Pancreas (tissue), 10 donors: Measurements from ENCODE around the gene RPS16. TPM values are rescaled to one million over a fixed set of nuclear protein-coding genes. Genes with fewer than 3 reads are reported as not detected.

Source experiments
- ATAC-seq, 4 donors: fragments of 200-7000 bp; cut with Tn5 transposase; one replicate each; pipeline versions ENCODE4 v1.8.0 to v1.9.1; 2020; ENCODE audit warnings: mild to moderate bottlenecking in 4 of 4, moderate library complexity in 4 of 4
- DNase-seq, 6 donors: peaks; one replicate each; pipeline ENCODE4 v3.0.0-alpha.2; 2020
- FAIRE-seq: peaks from 2 replicates; lab custom pipeline; 2012; peaks lifted over from hg19 to GRCh38; lab: Jason Lieb, UNC
- H3K27ac ChIP-seq, 4 donors: fragments of 200-600 bp; sonication (generic); 1 replicate in 3 of 4; 2 replicates in 1 of 4; pipeline versions ENCODE4 v1.5.0 to v1.8.0; 2020
- H3K27me3 ChIP-seq, 4 donors: fragments of 200-600 bp; one replicate each; pipeline ENCODE4 v1.8.0; 2021
- H3K36me3 ChIP-seq, 3 donors: fragments of 200-600 bp; sonication (generic) in 1 of 3; one replicate each; pipeline versions ENCODE4 v1.5.0 to v1.8.0; 2020 to 2021
- H3K4me1 ChIP-seq, 3 donors: fragments of 200-600 bp; one replicate each; pipeline ENCODE4 v1.8.0; 2021
- H3K4me3 ChIP-seq, 4 donors: fragments of 200-600 bp; sonication (generic) in 2 of 4; one replicate each; pipeline versions ENCODE4 v1.5.0 to v1.8.0; 2020 to 2021
- H3K9me3 ChIP-seq, 4 donors: fragments of 200-600 bp; one replicate each; pipeline ENCODE4 v1.8.0; 2021
- WGBS, 2 donors: extraction: QIAGEN DNeasy Blood & Tissue Kit; methylation state at CpG; one replicate each; pipeline ENCODE4 v1.1.7; 2013; 5-methylcytosine and 5-hydroxymethylcytosine counted together
- intact Hi-C, 3 donors: fragments of 100-400 bp; cut with DNase I; formaldehyde crosslinking; loops; one replicate each; pipeline versions ENCODE4 v1.11.1 to v1.14.2; 2022
- polyA plus RNA-seq, 2 donors: library from polyadenylated mRNA; stranded (reverse); fragments of 200-250 nt; gene quantifications; one replicate each; pipeline ENCODE4 v1.2.3, GENCODE V29; 2013
- total RNA-seq, 6 donors: library from RNA; stranded (reverse); fragmentation: NEBNext Ultra II Directional in 4 of 6; extraction: Animal tissue kit (Norgen Biotek cat#: 25700) in 4 of 6; gene quantifications; one replicate each; pipeline versions ENCODE4 v1.2.1 to v1.2.4, GENCODE V29; 2021 to 2023
- TF ChIP-seq, protein P1 (sequence below), 4 donors: fragments of 200-600 bp; sonication (generic) in 3 of 4; IDR thresholded peaks; one replicate each; pipeline versions ENCODE4 v1.5.0 to v1.8.0; 2021; ENCODE audit warnings: antibody characterized with exemption in 4 of 4
- donor health status: healthy with polysubstance abuse.
- donor health status: DM: no; HTN: no; CAD: no; lungs with moderate emphysema.
- donor health status: DM: no; HTN: no; CAD: no.
- donor health status: control.
- donor health status: control.
- donor health status: Bipolar disorder and iron deficiency.
- donor health status: DM: yes; HTN: yes; CAD: no.
- donor health status: DM: no; HTN: no; CAD: no.
- donor health status: DM: no; HTN: no; CAD: no.
- donor health status: DM: yes; HTN: yes; CAD: no.

RPS16 gene
- total and polyA plus RNA-seq, 8 donors = 920 to 1,759 (median 1,249) TPM

DNA sequence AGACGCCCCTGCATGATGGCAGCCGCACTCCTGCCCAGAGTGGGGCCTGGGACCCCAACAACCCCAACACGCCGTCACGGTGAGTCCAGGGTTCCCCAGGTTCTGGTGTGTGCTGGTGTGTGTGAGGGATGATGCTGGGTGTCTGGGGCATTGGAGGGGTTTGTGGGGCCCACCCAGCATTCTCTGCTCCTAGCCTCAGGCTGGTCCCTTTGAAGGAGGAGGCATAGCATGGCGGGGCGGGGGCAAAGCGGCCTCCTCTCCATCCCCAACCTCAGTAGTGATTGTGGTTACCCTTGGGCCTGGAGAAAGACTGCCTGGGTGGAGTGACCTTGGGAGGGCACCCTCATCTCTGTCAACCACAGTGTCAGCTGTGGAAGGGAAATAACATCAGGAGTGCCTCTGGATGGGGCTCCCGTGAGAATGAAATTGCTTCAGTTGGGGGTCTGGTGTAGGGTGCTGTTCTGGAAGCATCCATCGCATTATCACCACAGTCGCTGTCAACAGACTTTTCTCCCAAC is 37.8 kb upstream of the RPS16 start:
- DNase-seq (peak in 1 of 6 donors; percentile 16), ATAC-seq (no peak), FAIRE-seq (no peak)
- WGBS, 2 donors = 84 to 88% methylated on average over 10 to 11 of the region's 11 CpGs
- intact Hi-C loops = no loop called here
- no peak overlapping the region for H3K4me3 ChIP-seq
- H3K4me1 ChIP-seq = no peaks in the 10 kb centered on the region
- no peaks in the 10 kb centered on the region for H3K27me3 ChIP-seq
- TF ChIP-seq, protein P1, sequence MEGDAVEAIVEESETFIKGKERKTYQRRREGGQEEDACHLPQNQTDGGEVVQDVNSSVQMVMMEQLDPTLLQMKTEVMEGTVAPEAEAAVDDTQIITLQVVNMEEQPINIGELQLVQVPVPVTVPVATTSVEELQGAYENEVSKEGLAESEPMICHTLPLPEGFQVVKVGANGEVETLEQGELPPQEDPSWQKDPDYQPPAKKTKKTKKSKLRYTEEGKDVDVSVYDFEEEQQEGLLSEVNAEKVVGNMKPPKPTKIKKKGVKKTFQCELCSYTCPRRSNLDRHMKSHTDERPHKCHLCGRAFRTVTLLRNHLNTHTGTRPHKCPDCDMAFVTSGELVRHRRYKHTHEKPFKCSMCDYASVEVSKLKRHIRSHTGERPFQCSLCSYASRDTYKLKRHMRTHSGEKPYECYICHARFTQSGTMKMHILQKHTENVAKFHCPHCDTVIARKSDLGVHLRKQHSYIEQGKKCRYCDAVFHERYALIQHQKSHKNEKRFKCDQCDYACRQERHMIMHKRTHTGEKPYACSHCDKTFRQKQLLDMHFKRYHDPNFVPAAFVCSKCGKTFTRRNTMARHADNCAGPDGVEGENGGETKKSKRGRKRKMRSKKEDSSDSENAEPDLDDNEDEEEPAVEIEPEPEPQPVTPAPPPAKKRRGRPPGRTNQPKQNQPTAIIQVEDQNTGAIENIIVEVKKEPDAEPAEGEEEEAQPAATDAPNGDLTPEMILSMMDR (IDR thresholded peaks at IDR 0.05) = no peak
- peaks cover 4 to 70% (median 60%) of the 10 kb centered on the region in 3 donors for H3K36me3 ChIP-seq
- H3K9me3 ChIP-seq = no peaks in the 10 kb centered on the region
- no peak overlapping the region for H3K27ac ChIP-seq

DNA sequence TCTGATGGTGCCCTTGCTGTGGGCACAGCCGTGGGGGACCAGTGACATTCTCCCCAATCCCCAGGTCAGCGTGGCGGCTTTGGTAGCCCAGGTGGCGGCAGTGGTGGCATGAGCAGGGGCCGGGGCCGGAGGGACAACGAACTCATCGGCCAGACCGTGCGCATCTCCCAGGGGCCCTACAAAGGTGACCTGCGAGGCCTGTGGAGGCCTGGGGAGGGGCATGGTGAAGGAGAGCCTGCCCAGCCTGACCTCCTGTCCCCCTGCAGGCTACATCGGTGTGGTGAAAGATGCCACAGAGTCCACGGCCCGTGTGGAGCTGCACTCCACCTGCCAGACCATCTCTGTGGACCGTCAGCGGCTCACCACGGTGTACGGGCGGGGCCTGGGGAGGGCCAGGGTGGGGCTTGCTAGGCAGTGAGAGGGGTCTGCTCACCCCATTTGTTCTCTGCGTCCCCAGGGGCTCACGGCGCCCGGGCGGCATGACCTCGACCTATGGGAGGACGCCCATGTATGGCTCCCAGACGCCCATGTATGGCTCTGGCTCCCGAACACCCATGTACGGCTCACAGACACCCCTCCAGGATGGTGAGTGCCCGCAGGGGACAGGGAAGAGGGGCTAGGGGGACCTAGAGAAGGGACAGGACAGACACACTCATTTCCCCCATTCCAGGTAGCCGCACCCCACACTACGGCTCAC is 37.1 kb upstream of the RPS16 start:
- TF ChIP-seq, protein P1 (IDR thresholded peaks at IDR 0.05) = no peak
- intact Hi-C loops = no loop called here
- FAIRE-seq (no peak), DNase-seq (peak in 1 of 6 donors; percentile 75), ATAC-seq (peak in 1 of 4 donors; percentile 8)
- H3K4me1 ChIP-seq = no peaks in the 10 kb centered on the region
- no peaks in the 10 kb centered on the region for H3K27me3 ChIP-seq
- no peak overlapping the region for H3K27ac ChIP-seq
- H3K9me3 ChIP-seq = no peaks in the 10 kb centered on the region
- peaks cover 4 to 76% (median 66%) of the 10 kb centered on the region in 3 donors for H3K36me3 ChIP-seq
- WGBS, 2 donors = 90 to 92% methylated on average over 32 of the region's 32 CpGs
- H3K4me3 ChIP-seq = no peak overlapping the region

DNA sequence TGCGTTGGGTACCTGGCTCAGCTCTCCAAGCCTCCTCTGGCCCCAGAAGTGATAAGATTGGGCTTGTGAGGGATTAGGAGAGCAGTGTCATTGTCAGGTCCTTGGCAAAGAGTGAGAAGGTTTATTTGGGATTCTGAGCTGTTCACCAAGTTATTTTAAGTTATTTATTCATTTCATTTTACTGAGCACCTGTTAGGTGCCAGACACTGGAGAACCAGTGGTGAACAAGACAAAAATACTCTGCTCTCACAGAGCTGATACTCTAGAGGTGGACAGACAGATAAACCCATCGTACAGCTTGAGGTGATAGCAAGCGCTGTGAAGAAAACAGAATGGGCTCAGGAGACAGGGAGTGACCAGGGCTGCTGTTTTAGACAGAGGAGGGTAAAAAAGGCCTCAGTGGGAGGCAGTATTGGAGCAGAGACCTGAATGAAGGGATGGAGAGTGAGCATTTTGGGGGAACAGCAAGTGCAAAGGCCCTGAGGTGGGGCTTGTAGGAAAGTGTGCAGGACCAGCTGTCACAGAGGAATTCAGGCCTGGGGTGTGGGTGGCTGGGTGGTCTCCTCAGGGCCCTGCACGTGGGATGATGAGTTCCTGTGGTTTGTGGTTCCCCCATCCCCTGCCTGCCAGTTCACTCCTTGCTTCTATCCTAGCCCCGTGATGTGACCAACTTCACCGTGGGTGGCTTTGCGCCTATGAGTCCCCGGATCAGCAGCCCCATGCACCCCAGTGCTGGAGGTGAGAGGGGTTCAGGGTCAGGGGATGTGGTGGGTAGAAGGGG is 36.2 kb upstream of the RPS16 start:
- DNase-seq (no peak), ATAC-seq (no peak), FAIRE-seq (no peak)
- H3K27me3 ChIP-seq = no peaks in the 10 kb centered on the region
- no peak overlapping the region for H3K4me3 ChIP-seq
- H3K4me1 ChIP-seq = no peaks in the 10 kb centered on the region
- H3K36me3 ChIP-seq = peaks cover 4 to 84% (median 69%) of the 10 kb centered on the region in 3 donors
- H3K27ac ChIP-seq = no peak overlapping the region
- intact Hi-C loops = no loop called here
- 89 to 90% methylated on average over 7 to 8 of the region's 8 CpGs for WGBS, 2 donors
- H3K9me3 ChIP-seq = no peaks in the 10 kb centered on the region
- TF ChIP-seq, protein P1 (IDR thresholded peaks at IDR 0.05) = no peak

DNA sequence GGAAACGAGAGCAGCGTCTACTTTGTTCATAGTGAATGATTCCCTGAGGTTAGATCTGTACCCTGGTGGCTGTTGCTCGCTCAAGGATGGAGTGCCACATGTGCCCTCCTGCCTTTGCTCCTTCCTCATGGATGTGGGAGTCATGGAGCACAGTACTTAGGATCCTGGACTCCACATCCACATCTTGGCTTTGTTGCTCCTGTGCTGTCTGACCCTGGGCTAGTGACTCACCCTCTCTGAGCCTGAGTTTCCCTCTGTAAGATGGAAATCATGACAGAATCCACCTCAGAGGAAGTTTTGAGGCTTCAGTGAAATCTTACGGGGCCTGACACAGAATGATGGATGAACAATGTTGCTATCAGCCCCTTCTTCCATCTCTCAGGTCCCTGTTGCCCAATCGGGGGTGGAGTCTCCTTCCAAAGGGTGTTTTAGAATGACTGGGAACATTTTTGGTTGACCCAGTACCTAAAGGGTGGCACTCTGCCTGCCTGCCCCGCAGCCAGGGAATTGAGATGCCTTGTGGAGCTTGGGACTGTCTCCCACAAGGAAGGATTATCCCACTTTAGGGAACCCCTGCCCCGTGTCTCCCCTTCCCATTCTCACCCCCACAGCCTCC is 35.1 kb upstream of the RPS16 start:
- H3K4me1 ChIP-seq = no peaks in the 10 kb centered on the region
- intact Hi-C loops = no loop called here
- H3K27ac ChIP-seq = no peak overlapping the region
- no peak for ATAC-seq
- no peak for DNase-seq
- peaks cover 11 to 91% (median 76%) of the 10 kb centered on the region in 3 donors for H3K36me3 ChIP-seq
- WGBS, 2 donors = 76 to 86% methylated on average over 7 of the region's 7 CpGs
- no peak for FAIRE-seq
- TF ChIP-seq, protein P1 (IDR thresholded peaks at IDR 0.05) = no peak
- no peak overlapping the region for H3K4me3 ChIP-seq
- H3K27me3 ChIP-seq = no peaks in the 10 kb centered on the region
- no peaks in the 10 kb centered on the region for H3K9me3 ChIP-seq
